Measurements from ENCODE around the gene SEZ6L2. TPM values are rescaled to one million over a fixed set of nuclear protein-coding genes. Genes with fewer than 3 reads are reported as not detected.

SEZ6L2 gene
- total and polyA plus RNA-seq, 2 of the 13 experiments (the other 11 are each of a cell fraction or from before 2014, with no cell fraction given) = 14.9 to 16.9 TPM

GRCh38 chr16:29862884-29863668, 36.3 kb downstream of the SEZ6L2 start, which contains the start of gene CDIPT (continued):
- TF ChIP-seq TFE3 (CRISPR knock-in tag; IDR thresholded peaks at IDR 0.05) (peak; percentile 72), TBP (CRISPR knock-in tag; IDR thresholded peaks at IDR 0.05) (no peak), WIZ (CRISPR knock-in tag; IDR thresholded peaks at IDR 0.05) (0 out of 2 replicates have a peak, but pooled peaks have one; percentile 30), ZNF709 (CRISPR knock-in tag; IDR thresholded peaks at IDR 0.05) (0 out of 2 replicates have a peak, but pooled peaks have one; percentile 65), MEIS1 (CRISPR knock-in tag; IDR thresholded peaks at IDR 0.05; ENCODE audit: borderline replicate concordance) (no peak; the same call in 1 of the 2 replicates), SAP130 (CRISPR knock-in tag; IDR thresholded peaks at IDR 0.05; ENCODE audit: low read depth) (peak; percentile 91), ZNF331 (CRISPR knock-in tag; IDR thresholded peaks at IDR 0.05) (peak; percentile 91), SKIL (CRISPR knock-in tag; IDR thresholded peaks at IDR 0.05; ENCODE audit: borderline replicate concordance) (no peak), ZMYM4 (CRISPR knock-in tag; IDR thresholded peaks at IDR 0.05) (peak; percentile 100), ZNF274 (CRISPR knock-in tag; IDR thresholded peaks at IDR 0.05) (0 out of 2 replicates have a peak, but pooled peaks have one; percentile 17), ZNF687 (CRISPR knock-in tag; IDR thresholded peaks at IDR 0.05) (peak; percentile 78), NCOA2 (CRISPR knock-in tag; IDR thresholded peaks at IDR 0.05) (peak; percentile 69), RXRB (CRISPR knock-in tag; IDR thresholded peaks at IDR 0.05; ENCODE audit: borderline replicate concordance) (peak; percentile 92; the same call in 1 of the 2 replicates), ZNF619 (CRISPR knock-in tag; IDR thresholded peaks at IDR 0.05) (no peak), NR3C1 (CRISPR knock-in tag; IDR thresholded peaks at IDR 0.05) (no peak), NR2F6 (IDR thresholded peaks at IDR 0.05) (peak; percentile 84), NR2F6 (CRISPR knock-in tag; IDR thresholded peaks at IDR 0.05) (peak; percentile 74; the same call in 1 of the 2 replicates), TERF1 (CRISPR knock-in tag; IDR thresholded peaks at IDR 0.05) (no peak), ZBTB33 (CRISPR knock-in tag; IDR thresholded peaks at IDR 0.05) (peak; percentile 89)

Data from HepG2 (cell line).